GM19238 (cell line): ENCODE data around the gene DPH6.
A peak's percentile ranks its signal among the peaks of the same experiment; 100 is the strongest.
"Not testable (repeated sequence)": the region's sequence is repeated elsewhere in the genome, so short reads cannot be mapped to it uniquely, and the experiment has no call there.

Source experiments
- DNase-seq: peaks from one replicate; pipeline ENCODE4 v3.0.0; 2011; ENCODE audit warnings: low spot score; ENCODE audit not compliant: insufficient read length

DPH6 gene

GRCh38 chr15:35545824-35546510, at the start of gene DPH6:
DPH6 (minus strand) TSS chr15:35546165; CDS start chr15:35546141, 24 bp downstream.
- DNase-seq = peak; percentile 52

- DNase-seq = no peak
Measured at GRCh38 chr15:35595656-35596055, 49.7 kb upstream of the DPH6 start.

GRCh38 chr15:35591987-35592386, 46.0 kb upstream of the DPH6 start:
- DNase-seq = not testable (repeated sequence)

GRCh38 chr15:35583863-35584528, 38.0 kb upstream of the DPH6 start:
- no peak for DNase-seq

GRCh38 chr15:35580606-35581005, 34.6 kb upstream of the DPH6 start:
- DNase-seq = no peak

GRCh38 chr15:35567392-35567791, 21.4 kb upstream of the DPH6 start:
- DNase-seq = no peak

- DNase-seq = no peak
Measured at GRCh38 chr15:35566991-35567390, 21.0 kb upstream of the DPH6 start.

GRCh38 chr15:35565901-35566300, 19.9 kb upstream of the DPH6 start:
- DNase-seq = no peak

- no peak for DNase-seq
Measured at GRCh38 chr15:35562641-35563040, 16.7 kb upstream of the DPH6 start.

- DNase-seq = no peak
Measured at GRCh38 chr15:35561308-35561707, 15.3 kb upstream of the DPH6 start.

GRCh38 chr15:35560870-35561269, 14.9 kb upstream of the DPH6 start:
- DNase-seq = no peak

- DNase-seq = no peak
Measured at GRCh38 chr15:35560258-35560657, 14.3 kb upstream of the DPH6 start.

GRCh38 chr15:35559683-35560082, 13.7 kb upstream of the DPH6 start:
- DNase-seq = no peak

- DNase-seq = no peak
Measured at GRCh38 chr15:35557544-35557943, 11.6 kb upstream of the DPH6 start.

- no peak for DNase-seq
Measured at GRCh38 chr15:35557012-35557411, 11.0 kb upstream of the DPH6 start.

GRCh38 chr15:35555244-35555643, 9.3 kb upstream of the DPH6 start:
- DNase-seq = no peak

GRCh38 chr15:35550957-35551356, 5.0 kb upstream of the DPH6 start:
- no peak for DNase-seq

GRCh38 chr15:35549567-35549966, 3.6 kb upstream of the DPH6 start:
- no peak for DNase-seq

- DNase-seq = no peak
Measured at GRCh38 chr15:35548435-35548834, 2.5 kb upstream of the DPH6 start.

- DNase-seq = no peak
Measured at GRCh38 chr15:35547775-35548364, 1.9 kb upstream of the DPH6 start.

- DNase-seq = no peak
Measured at GRCh38 chr15:35546511-35547381, 781 bp upstream of the DPH6 start.

- DNase-seq = no peak
Measured at GRCh38 chr15:35545316-35545823, 595 bp downstream of the DPH6 start.
